ENCODE data around the gene EIF2AK2.
"Not testable (repeated sequence)": the region's sequence is repeated elsewhere in the genome, so short reads cannot be mapped to it uniquely, and the experiment has no call there.

Gene EIF2AK2

GRCh38 chr2:37156857-37157714 is at the start of gene EIF2AK2:
EIF2AK2 (minus strand) TSS chr2:37156980; CDS start chr2:37147806, 9,174 bp downstream.
- peak; percentile 77 to 88 for DNase-seq

- no peak for DNase-seq
Measured at GRCh38 chr2:37205689-37206341, 49.0 kb upstream of the EIF2AK2 start.

DNA sequence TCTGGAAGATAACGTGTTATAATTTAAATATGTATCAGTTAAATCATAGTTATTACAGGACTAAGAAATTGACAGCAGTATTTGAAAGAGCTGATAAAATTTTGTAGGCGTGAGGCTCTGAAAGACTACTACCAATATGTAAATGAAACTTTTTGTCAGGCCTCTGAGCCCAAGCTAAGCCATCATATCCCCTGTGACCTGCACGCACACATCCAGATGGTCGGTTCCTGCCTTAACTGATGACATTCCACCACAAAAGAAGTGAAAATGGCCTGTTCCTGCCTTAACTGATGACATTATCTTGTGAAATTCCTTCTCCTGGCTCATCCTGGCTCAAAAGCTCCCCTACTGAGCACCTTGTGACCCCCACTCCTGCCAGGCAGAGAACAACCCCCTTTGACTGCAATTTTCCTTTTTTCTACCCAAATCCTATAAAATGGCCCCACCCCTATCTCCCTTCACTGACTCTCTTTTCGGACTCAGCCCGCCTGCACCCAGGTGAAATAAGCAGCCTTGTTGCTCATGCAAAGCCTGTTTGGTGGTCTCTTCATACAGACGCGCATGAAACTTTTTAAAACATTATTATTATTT is 48.4 kb upstream of the EIF2AK2 start:
- not testable (repeated sequence) for DNase-seq

GRCh38 chr2:37203708-37204107 is 46.9 kb upstream of the EIF2AK2 start:
- no peak for DNase-seq

DNA sequence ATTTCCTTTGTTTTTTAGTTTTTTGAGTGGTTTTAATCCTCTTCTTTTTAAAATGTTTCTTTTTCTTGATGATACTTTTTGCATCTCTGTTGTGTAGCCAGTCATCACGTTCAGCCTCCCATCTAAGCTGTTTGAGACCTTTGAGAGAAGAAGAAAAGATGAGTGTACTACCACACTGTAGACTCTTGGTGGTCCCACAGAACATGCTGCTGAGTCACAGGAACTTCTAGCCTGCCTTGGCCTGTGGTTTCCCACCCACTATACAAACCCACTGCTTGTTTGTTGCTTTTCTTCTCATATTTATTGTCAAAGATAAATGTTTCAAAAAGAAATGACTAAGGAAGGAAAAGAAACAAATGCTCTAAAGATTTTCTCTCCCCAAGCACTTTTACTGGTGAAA is 45.0 kb upstream of the EIF2AK2 start:
- no peak for DNase-seq

- DNase-seq = no peak
Measured at GRCh38 chr2:37201208-37201607, 44.4 kb upstream of the EIF2AK2 start.

DNA sequence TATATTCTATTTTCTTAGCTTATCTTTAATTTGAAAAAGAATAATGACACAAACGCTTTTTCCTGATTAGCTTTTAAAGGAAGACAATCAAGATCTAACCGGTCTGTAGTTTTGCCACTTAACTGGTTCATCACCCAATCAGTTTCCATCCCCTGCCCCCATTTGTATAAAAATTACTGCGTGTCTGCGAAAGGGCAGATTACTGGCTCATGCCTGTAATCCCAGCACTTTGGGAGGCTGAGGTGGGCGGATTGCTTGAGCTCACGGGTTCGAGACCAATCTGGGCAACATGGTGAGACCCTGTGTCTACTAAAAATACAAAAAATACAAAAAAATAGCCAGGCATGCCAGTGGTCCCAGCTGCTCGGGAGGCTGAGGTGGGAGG is 41.9 kb upstream of the EIF2AK2 start:
- no peak for DNase-seq

GRCh38 chr2:37196320-37197195 is 39.8 kb upstream of the EIF2AK2 start, which contains the start of gene CEBPZOS:
CEBPZOS (plus strand) TSS chr2:37196496; CDS start chr2:37199705, 3,209 bp downstream.
- DNase-seq = peak; percentile 23 to 77

DNA sequence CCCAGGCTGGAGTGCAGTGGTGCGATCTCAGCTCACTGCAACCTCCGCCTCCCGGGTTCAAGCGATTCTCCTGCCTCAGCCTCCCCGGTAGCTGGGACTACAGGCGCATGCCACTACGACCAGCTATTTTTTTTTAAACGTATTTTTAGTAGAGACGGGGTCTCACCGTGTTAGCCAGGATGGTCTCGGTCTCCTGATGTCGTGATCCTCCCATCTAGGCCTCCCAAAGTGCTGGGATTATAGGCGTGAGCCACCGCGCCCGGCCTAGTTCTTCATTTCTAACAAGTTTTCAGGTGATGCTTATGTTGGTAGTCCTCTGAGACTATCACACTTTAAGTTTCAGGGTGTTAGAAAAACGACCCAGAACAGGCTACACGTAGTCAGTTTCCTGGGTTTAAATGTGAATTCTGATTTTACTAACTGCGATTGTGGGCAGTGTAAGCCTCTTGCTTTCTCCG is 39.1 kb upstream of the EIF2AK2 start:
- DNase-seq = not testable (repeated sequence)

- no peak for DNase-seq
Measured at GRCh38 chr2:37192551-37192950, 35.8 kb upstream of the EIF2AK2 start.

DNA sequence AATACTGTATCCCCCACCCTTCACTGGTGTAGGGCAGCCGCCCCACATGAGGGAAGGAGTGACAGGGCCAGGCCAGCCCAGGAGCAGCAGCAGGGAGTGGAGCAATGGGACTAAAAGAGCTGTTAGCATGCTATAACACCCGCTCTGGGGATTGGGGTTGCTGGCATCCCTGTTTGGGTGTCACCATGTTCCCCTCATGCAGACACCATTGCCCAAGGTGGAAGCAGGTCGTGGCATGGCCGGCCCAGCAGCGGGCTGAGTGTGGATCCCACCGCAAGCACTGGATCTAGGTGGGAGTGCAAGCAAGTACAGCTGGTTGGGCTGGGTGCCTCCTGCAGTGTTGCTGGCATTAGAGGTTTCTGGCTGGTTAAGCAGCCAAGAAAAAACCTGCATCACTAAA is 35.0 kb upstream of the EIF2AK2 start:
- no peak for DNase-seq

DNA sequence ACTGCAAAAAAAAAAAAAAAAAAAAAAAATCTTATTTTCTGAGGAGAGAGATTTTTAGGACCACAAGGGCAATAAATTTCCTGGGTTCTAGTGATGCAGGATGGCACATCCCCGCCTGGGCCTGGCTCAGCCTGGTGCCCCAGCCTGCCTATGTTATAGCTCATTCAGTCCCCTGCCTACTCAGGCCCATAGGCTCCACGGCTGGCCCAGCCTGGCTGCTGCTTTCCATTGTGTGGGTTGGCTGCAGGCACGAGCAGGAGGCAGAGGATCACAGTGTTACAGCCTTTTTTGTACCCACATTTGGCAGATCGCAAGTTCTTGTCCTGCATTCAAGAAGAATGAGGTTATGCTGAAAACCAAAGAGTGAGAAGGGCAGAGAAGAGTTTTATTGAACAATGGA is 34.5 kb upstream of the EIF2AK2 start:
- DNase-seq = no peak

GRCh38 chr2:37190290-37190689 is 33.5 kb upstream of the EIF2AK2 start:
- no peak for DNase-seq

GRCh38 chr2:37189452-37190153 is 32.8 kb upstream of the EIF2AK2 start:
- DNase-seq = peak; percentile 58 to 90

GRCh38 chr2:37188570-37188969 is 31.8 kb upstream of the EIF2AK2 start, which contains the start of gene SULT6B1:
SULT6B1 (minus strand) TSS chr2:37188670; CDS start chr2:37188640, 30 bp downstream.
- DNase-seq = no peak

- DNase-seq = no peak
Measured at GRCh38 chr2:37181726-37182684, 25.2 kb upstream of the EIF2AK2 start.

- DNase-seq = no peak
Measured at GRCh38 chr2:37180640-37181039, 23.9 kb upstream of the EIF2AK2 start.

GRCh38 chr2:37180006-37180639 is 23.3 kb upstream of the EIF2AK2 start:
- no peak for DNase-seq

DNA sequence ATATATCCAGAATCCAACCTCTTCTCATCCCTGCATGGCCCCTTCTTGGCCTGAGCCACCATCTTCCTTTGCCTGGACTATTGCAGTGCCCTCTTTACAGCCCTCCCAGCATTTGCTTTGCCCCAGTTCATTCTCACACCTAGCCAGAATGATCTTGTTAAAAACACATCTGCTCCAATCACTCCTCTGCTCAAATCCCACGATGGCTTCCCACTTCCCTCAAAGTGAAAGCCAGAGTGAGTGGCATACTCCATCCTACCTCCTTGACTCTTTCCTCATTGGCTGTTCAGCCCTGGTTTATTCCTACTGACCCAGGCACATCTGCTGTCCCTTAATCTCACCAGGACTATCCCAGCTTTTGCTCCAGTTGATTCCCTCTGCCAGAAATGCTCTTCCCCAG is 17.0 kb upstream of the EIF2AK2 start:
- no peak for DNase-seq

DNA sequence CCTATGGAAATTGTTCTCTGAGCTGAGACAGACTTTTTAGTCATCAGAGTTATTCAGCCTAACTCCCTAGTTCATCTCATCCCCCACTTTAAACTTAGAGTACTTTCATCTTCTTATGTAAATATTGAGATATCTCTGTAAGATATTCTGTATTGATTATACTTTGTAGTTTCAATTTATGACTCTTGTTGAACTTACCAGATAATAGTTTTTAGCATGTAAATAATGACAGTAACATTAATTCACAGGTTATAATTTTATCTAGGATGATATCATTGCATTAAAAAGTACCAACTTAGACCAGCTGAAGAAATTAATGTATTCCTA is 14.8 kb upstream of the EIF2AK2 start:
- no peak for DNase-seq
